DND-41 (cell line): Measurements from ENCODE around the gene HACL1.

Source experiments
- ATAC-seq: fragments of 200-7000 bp; cut with Tn5 transposase; 3 replicates; pipeline ENCODE4 v1.9.1; 2021; ENCODE audit warnings: low read depth; ENCODE audit not compliant: insufficient read depth
- DNase-seq: peaks from one replicate; pipeline ENCODE4 v3.0.0-alpha.2; 2020
- H2AFZ ChIP-seq: 2 replicates; pipeline ENCODE4 v1.6.0; 2012; ENCODE audit warnings: low read depth, low read length
- H3K27ac ChIP-seq: 2 replicates; pipeline ENCODE4 v1.5.1; 2012; ENCODE audit warnings: low read length, inconsistent platforms
- H3K27me3 ChIP-seq: fragments of 200-600 bp; sonication (generic); 2 replicates; pipeline ENCODE4 v1.6.0; 2012; ENCODE audit warnings: low read length, mild to moderate bottlenecking, inconsistent platforms; ENCODE audit not compliant: insufficient read depth, poor library complexity
- H3K36me3 ChIP-seq: 2 replicates; pipeline ENCODE4 v1.5.1; 2012; ENCODE audit warnings: low read length, inconsistent platforms; ENCODE audit not compliant: insufficient read depth
- H3K4me1 ChIP-seq: 2 replicates; pipeline ENCODE4 v1.5.1; 2012; ENCODE audit warnings: mild to moderate bottlenecking, low read length; ENCODE audit not compliant: insufficient read depth
- H3K4me2 ChIP-seq: 2 replicates; pipeline ENCODE4 v1.6.0; 2012; ENCODE audit warnings: mild to moderate bottlenecking, moderate library complexity, low read length, inconsistent platforms; ENCODE audit not compliant: insufficient read depth
- H3K4me3 ChIP-seq, 2 experiments: fragments of 200-600 bp in 1 of 2; shearing (Covaris generic) in 1 of 2; 2 replicates each; pipeline ENCODE4 v1.5.1; 2012 to 2016; ENCODE audit warnings: inconsistent platforms in 2 of 2, low read length in 2 of 2, mild to moderate bottlenecking in 2 of 2, low read depth in 1 of 2, moderate library complexity in 1 of 2
- H3K79me2 ChIP-seq: 2 replicates; pipeline ENCODE4 v1.6.0; 2012; ENCODE audit warnings: low read length, inconsistent platforms; ENCODE audit not compliant: insufficient read depth
- H3K9ac ChIP-seq: 2 replicates; pipeline ENCODE4 v1.6.0; 2012; ENCODE audit warnings: low read depth, mild to moderate bottlenecking, inconsistent platforms, low read length, moderate library complexity
- H3K9me3 ChIP-seq: 2 replicates; pipeline ENCODE4 v1.5.1; 2012; ENCODE audit warnings: low read length, moderate library complexity, mild to moderate bottlenecking, inconsistent platforms; ENCODE audit not compliant: insufficient read depth, severe bottlenecking
- H4K20me1 ChIP-seq: 2 replicates; pipeline ENCODE4 v1.6.0; 2012; ENCODE audit warnings: low read length; ENCODE audit not compliant: insufficient read depth
- EZH2 ChIP-seq: IDR thresholded peaks from 3 replicates; pipeline ENCODE4 v1.6.1; 2012; ENCODE audit warnings: borderline replicate concordance, low read depth, mild to moderate bottlenecking, moderate library complexity, low read length, inconsistent platforms; ENCODE audit not compliant: severe bottlenecking
- TF ChIP-seq, protein P1 (sequence below): IDR thresholded peaks from 2 replicates; pipeline ENCODE4 v1.5.1; 2012; ENCODE audit warnings: borderline replicate concordance, low read length, moderate library complexity, mild to moderate bottlenecking; ENCODE audit not compliant: poor library complexity, severe bottlenecking; ENCODE audit errors: extremely low read depth

HACL1 gene

DNA sequence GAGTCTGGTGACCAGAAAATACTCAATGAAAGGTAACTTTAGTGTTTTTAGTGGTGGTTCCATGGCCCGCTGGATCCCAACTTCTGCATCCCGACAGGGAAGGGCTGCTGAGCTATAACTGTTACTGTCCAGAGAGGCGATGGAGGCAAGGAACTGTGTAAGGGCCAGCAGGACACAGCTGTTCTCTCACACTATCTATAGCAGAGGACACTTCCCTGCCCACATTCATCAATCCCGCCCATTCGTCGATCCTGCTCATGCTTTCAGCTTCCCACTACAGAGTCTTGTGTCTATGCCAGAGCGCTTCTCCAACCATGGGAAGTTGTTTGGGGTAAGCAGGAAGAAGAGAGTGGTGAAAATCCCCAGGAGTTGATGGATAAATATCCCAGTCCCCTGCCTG lies 88.3 kb downstream of the HACL1 start:
- no peak overlapping the region for H3K4me3 ChIP-seq
- TF ChIP-seq, protein P1, sequence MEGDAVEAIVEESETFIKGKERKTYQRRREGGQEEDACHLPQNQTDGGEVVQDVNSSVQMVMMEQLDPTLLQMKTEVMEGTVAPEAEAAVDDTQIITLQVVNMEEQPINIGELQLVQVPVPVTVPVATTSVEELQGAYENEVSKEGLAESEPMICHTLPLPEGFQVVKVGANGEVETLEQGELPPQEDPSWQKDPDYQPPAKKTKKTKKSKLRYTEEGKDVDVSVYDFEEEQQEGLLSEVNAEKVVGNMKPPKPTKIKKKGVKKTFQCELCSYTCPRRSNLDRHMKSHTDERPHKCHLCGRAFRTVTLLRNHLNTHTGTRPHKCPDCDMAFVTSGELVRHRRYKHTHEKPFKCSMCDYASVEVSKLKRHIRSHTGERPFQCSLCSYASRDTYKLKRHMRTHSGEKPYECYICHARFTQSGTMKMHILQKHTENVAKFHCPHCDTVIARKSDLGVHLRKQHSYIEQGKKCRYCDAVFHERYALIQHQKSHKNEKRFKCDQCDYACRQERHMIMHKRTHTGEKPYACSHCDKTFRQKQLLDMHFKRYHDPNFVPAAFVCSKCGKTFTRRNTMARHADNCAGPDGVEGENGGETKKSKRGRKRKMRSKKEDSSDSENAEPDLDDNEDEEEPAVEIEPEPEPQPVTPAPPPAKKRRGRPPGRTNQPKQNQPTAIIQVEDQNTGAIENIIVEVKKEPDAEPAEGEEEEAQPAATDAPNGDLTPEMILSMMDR = no peak
- no peak for TF ChIP-seq EZH2
- ATAC-seq (no peak), DNase-seq (no peak)
- H3K9ac ChIP-seq = no peak overlapping the region
- H3K4me2 ChIP-seq = no peak overlapping the region
- H4K20me1 ChIP-seq = no peaks in the 10 kb centered on the region
- no peaks in the 10 kb centered on the region for H3K79me2 ChIP-seq
- H3K9me3 ChIP-seq = no peaks in the 10 kb centered on the region
- H3K27ac ChIP-seq = no peak overlapping the region
- H2AFZ ChIP-seq = no peak overlapping the region
- H3K27me3 ChIP-seq = no peaks in the 10 kb centered on the region
- H3K36me3 ChIP-seq = no peaks in the 10 kb centered on the region
- no peaks in the 10 kb centered on the region for H3K4me1 ChIP-seq

- no peak overlapping the region for H3K4me2 ChIP-seq
- no peak for TF ChIP-seq EZH2
- TF ChIP-seq, protein P1 = no peak
- no peaks in the 10 kb centered on the region for H3K4me1 ChIP-seq
- no peaks in the 10 kb centered on the region for H3K27me3 ChIP-seq
- H3K9ac ChIP-seq = no peak overlapping the region
- no peaks in the 10 kb centered on the region for H4K20me1 ChIP-seq
- no peaks in the 10 kb centered on the region for H3K79me2 ChIP-seq
- no peaks in the 10 kb centered on the region for H3K9me3 ChIP-seq
- H3K36me3 ChIP-seq = no peaks in the 10 kb centered on the region
- H3K4me3 ChIP-seq = no peak overlapping the region
- H2AFZ ChIP-seq = no peak overlapping the region
- no peak overlapping the region for H3K27ac ChIP-seq
- DNase-seq (no peak), ATAC-seq (no peak)
These were observed 89.2 kb downstream of the HACL1 start for GRCh38 chr3:15512166-15512565.

DNA sequence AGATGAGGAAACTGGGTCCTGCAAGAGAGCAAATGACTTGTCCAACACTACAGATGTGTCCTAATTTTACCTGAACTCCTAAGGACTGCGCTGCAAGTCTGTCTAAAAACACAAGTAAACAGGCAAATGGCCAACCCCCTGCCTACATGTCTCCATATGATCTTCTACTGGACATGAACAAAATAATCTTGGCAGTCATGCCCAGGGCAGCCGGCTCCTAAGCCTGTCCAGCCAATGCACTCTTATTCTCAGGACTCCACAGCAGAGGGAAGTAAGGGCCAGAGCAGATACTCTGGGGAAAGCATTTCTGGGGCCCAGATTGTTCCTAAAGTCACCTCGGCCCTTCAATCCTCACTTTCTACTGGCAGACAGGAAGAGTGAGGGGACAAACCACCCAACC lies 90.2 kb downstream of the HACL1 start:
- Histone ChIP-seq H3K9ac (no peak overlapping the region), H3K27me3 (no peaks in the 10 kb centered on the region), H3K36me3 (no peaks in the 10 kb centered on the region), H2AFZ (no peak overlapping the region), H4K20me1 (no peaks in the 10 kb centered on the region), H3K9me3 (no peaks in the 10 kb centered on the region), H3K4me3 (no peak overlapping the region), H3K27ac (no peak overlapping the region), H3K4me1 (no peaks in the 10 kb centered on the region), H3K4me2 (no peak overlapping the region), H3K79me2 (no peaks in the 10 kb centered on the region)
- ATAC-seq (no peak), DNase-seq (no peak)
- TF ChIP-seq, protein P1 = no peak
